ENCODE data around the gene MAPKAPK2. TPM values are rescaled to one million over a fixed set of nuclear protein-coding genes. Genes with fewer than 3 reads are reported as not detected.

MAPKAPK2 gene
- total RNA-seq, 4 donors from 2014 or later, result 37.8 to 63.3 (median 42.9) TPM

GRCh38 chr1:206700445-206701036 is 15.8 kb downstream of the MAPKAPK2 start:
- no peak for TF ChIP-seq CTCF (IDR thresholded peaks at IDR 0.05; ENCODE audit: low read depth)

- no peak for TF ChIP-seq CTCF (IDR thresholded peaks at IDR 0.05; ENCODE audit: low read depth)
Measured at GRCh38 chr1:206702260-206702659, 17.6 kb downstream of the MAPKAPK2 start.

GRCh38 chr1:206702803-206703202 is 18.1 kb downstream of the MAPKAPK2 start:
- no peak for TF ChIP-seq CTCF (IDR thresholded peaks at IDR 0.05; ENCODE audit: low read depth)

- TF ChIP-seq CTCF (IDR thresholded peaks at IDR 0.05; ENCODE audit: low read depth), result no peak
Measured at GRCh38 chr1:206703661-206704060, 19.0 kb downstream of the MAPKAPK2 start.

- no peak for TF ChIP-seq CTCF (IDR thresholded peaks at IDR 0.05; ENCODE audit: low read depth)
Measured at GRCh38 chr1:206704226-206704625, 19.5 kb downstream of the MAPKAPK2 start.

- no peak for TF ChIP-seq CTCF (IDR thresholded peaks at IDR 0.05; ENCODE audit: low read depth)
Measured at GRCh38 chr1:206705191-206705590, 20.5 kb downstream of the MAPKAPK2 start.

- TF ChIP-seq CTCF (IDR thresholded peaks at IDR 0.05; ENCODE audit: low read depth), result no peak
Measured at GRCh38 chr1:206705726-206706297, 21.1 kb downstream of the MAPKAPK2 start.
